ENCODE data around the gene TNFRSF14.
"Not testable (repeated sequence)": the region's sequence is repeated elsewhere in the genome, so short reads cannot be mapped to it uniquely, and the experiment has no call there.

Gene TNFRSF14

GRCh38 chr1:2554621-2555387 is 1.4 kb upstream of the TNFRSF14 start:
- no peak for DNase-seq

- peak; percentile 61 for DNase-seq
Observed at GRCh38 chr1:2555634-2556276, 416 bp upstream of the TNFRSF14 start.

- no peak for DNase-seq
Observed at GRCh38 chr1:2556678-2557481, 709 bp downstream of the TNFRSF14 start.

GRCh38 chr1:2557482-2558400 is 1.6 kb downstream of the TNFRSF14 start:
- DNase-seq = no peak

- no peak for DNase-seq
Observed at GRCh38 chr1:2558420-2558819, 2.2 kb downstream of the TNFRSF14 start.

- no peak for DNase-seq
Observed at GRCh38 chr1:2558861-2559260, 2.7 kb downstream of the TNFRSF14 start.

- no peak for DNase-seq
Observed at GRCh38 chr1:2559509-2560298, 3.5 kb downstream of the TNFRSF14 start.

- DNase-seq = no peak
Observed at GRCh38 chr1:2560299-2561073, 4.3 kb downstream of the TNFRSF14 start.

GRCh38 chr1:2561446-2561845 is 5.3 kb downstream of the TNFRSF14 start:
- DNase-seq = no peak

GRCh38 chr1:2561898-2562895 is 6.0 kb downstream of the TNFRSF14 start:
- DNase-seq = no peak

GRCh38 chr1:2563205-2563604 is 7.0 kb downstream of the TNFRSF14 start:
- DNase-seq = peak; percentile 25

- no peak for DNase-seq
Observed at GRCh38 chr1:2564006-2564814, 8.0 kb downstream of the TNFRSF14 start.

- peak; percentile 36 for DNase-seq
Observed at GRCh38 chr1:2564815-2565374, 8.7 kb downstream of the TNFRSF14 start.

- no peak for DNase-seq
Observed at GRCh38 chr1:2566101-2567045, 10.2 kb downstream of the TNFRSF14 start.

GRCh38 chr1:2567083-2567679 is 11.0 kb downstream of the TNFRSF14 start:
- DNase-seq = no peak

GRCh38 chr1:2568187-2568816 is 12.1 kb downstream of the TNFRSF14 start:
- DNase-seq = not testable (repeated sequence)
